ENCODE results near the gene IL18RAP.

The IL18RAP gene

DNA sequence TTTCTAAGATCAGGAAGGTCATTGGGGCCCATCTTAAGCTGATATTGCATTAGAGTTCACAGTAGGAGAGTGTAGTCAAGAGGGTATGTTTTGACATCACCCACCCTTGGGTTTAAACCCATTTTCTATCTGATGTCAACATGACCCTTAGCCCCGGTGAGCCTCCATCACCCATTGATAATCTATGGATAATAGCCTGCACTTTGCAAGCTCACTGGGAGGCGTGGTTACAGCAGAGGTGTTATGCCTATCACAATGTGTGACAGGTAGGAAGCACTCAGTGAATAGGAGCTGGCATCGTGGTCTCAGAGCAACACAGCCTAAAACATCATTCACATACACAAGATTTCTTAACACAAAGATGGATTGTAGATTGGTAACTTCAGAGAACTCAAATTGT is 21.3 kb downstream of the IL18RAP start:
- DNase-seq (ENCODE audit: low read depth in 1 of 2, low spot score in 1 of 2): no peak
- in situ Hi-C loops (cut with HindIII; ENCODE audit: low pct_unique_long_range_greater_than_20kb, low sequenced_read_pairs): no loop called here
- no peak for TF ChIP-seq JUND (IDR thresholded peaks at IDR 0.05; ENCODE audit: low read depth)

GRCh38 chr2:102446936-102447335 is 24.0 kb downstream of the IL18RAP start:
- no peak for DNase-seq (ENCODE audit: low read depth in 1 of 2, low spot score in 1 of 2)
- no peak for TF ChIP-seq JUND (IDR thresholded peaks at IDR 0.05; ENCODE audit: low read depth)
- in situ Hi-C loops (cut with HindIII; ENCODE audit: low pct_unique_long_range_greater_than_20kb, low sequenced_read_pairs): no loop called here

DNA sequence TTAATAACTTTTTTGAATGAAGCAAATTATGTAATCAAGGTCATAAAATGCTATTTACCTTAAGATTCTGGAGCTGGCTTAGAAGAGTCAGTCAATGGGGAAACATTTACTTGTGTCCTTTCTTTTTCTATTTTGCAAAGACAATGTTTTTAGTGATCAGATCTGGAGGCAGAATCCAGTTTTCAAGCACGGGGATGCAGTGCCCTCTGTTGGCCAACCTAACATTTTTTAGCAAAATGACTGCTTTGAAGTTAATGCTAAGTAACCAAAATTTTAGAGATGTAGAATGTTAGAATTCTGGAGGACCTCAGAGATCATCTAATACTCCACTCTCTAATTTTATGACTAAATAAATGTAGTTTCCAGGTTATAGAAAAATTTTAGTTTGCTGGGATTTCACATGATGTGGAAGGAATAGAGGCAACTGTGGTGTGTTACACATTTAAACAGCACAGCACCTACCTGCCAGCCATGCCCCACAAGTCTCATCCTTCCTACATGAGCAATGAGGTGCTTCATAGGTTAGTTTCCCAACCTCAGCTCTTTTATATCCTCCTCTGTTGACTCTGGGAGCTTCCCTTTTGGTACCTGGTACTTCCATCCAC is 26.5 kb downstream of the IL18RAP start:
- TF ChIP-seq JUND (IDR thresholded peaks at IDR 0.05; ENCODE audit: low read depth): no peak
- DNase-seq (ENCODE audit: low read depth in 1 of 2, low spot score in 1 of 2): peak in 1 of 2 experiments; percentile 40
- in situ Hi-C loops (cut with HindIII; ENCODE audit: low pct_unique_long_range_greater_than_20kb, low sequenced_read_pairs): no loop called here

DNA sequence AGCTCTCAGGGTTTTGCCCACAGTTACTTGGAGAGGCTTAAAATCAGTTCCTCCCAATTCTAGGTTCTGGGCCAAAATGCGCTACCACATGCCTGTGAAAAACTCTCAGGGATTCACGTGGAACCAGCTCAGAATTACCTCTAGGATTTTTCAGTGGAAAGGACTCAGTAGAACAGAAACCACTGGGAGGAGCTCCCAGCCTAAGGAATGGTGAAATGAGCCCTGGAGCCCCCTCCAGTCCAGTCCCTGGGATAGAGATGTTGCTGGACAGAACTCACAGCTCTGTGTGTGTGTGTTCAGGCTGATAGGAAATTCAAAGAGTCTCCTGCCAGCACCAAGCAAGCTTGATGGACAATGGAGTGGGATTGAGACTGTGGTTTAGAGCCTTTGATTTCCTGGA is 29.0 kb downstream of the IL18RAP start:
- DNase-seq (ENCODE audit: low read depth in 1 of 2, low spot score in 1 of 2): peak in 1 of 2 experiments; percentile 10
- in situ Hi-C loops (cut with HindIII; ENCODE audit: low pct_unique_long_range_greater_than_20kb, low sequenced_read_pairs): no loop called here
- no peak for TF ChIP-seq JUND (IDR thresholded peaks at IDR 0.05; ENCODE audit: low read depth)

- TF ChIP-seq JUND (IDR thresholded peaks at IDR 0.05; ENCODE audit: low read depth): no peak
- DNase-seq (ENCODE audit: low read depth in 1 of 2, low spot score in 1 of 2): no peak
- in situ Hi-C loops (cut with HindIII; ENCODE audit: low pct_unique_long_range_greater_than_20kb, low sequenced_read_pairs): no loop called here
Measured at GRCh38 chr2:102453501-102453900, 30.5 kb downstream of the IL18RAP start.

- no peak for DNase-seq (ENCODE audit: low read depth in 1 of 2, low spot score in 1 of 2)
- no peak for TF ChIP-seq JUND (IDR thresholded peaks at IDR 0.05; ENCODE audit: low read depth)
- in situ Hi-C loops (cut with HindIII; ENCODE audit: low pct_unique_long_range_greater_than_20kb, low sequenced_read_pairs): no loop called here
Measured at GRCh38 chr2:102455061-102455670, 32.2 kb downstream of the IL18RAP start.

DNA sequence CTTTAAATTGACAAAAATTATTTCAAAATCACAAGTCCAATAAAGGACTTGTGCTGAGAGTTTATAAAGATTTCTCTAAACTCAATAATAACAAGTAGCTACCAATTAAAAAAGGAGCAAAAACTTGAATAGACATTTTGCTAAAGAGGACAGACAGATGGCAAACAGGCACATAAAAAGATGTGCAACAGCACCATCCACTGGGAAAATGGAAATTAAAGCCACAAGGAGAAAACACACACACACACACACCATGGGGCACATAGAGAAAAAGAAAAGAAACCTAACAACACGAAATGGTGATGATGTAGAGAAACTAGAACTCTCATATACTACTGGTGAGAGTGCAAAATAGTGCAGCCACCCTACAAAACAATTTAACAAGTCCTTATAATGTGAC is 37.5 kb downstream of the IL18RAP start:
- no peak for DNase-seq (ENCODE audit: low read depth in 1 of 2, low spot score in 1 of 2)
- in situ Hi-C loops (cut with HindIII; ENCODE audit: low pct_unique_long_range_greater_than_20kb, low sequenced_read_pairs): no loop called here
- no peak for TF ChIP-seq JUND (IDR thresholded peaks at IDR 0.05; ENCODE audit: low read depth)

- no peak for TF ChIP-seq JUND (IDR thresholded peaks at IDR 0.05; ENCODE audit: low read depth)
- in situ Hi-C loops (cut with HindIII; ENCODE audit: low pct_unique_long_range_greater_than_20kb, low sequenced_read_pairs): no loop called here
- no peak for DNase-seq (ENCODE audit: low read depth in 1 of 2, low spot score in 1 of 2)
Measured at GRCh38 chr2:102461188-102461587, 38.2 kb downstream of the IL18RAP start.

GRCh38 chr2:102463160-102463559 is 40.2 kb downstream of the IL18RAP start:
- in situ Hi-C loops (cut with HindIII; ENCODE audit: low pct_unique_long_range_greater_than_20kb, low sequenced_read_pairs): no loop called here
- no peak for DNase-seq (ENCODE audit: low read depth in 1 of 2, low spot score in 1 of 2)

GRCh38 chr2:102470168-102470567 is 47.2 kb downstream of the IL18RAP start:
- TF ChIP-seq JUND (IDR thresholded peaks at IDR 0.05; ENCODE audit: low read depth): no peak
- DNase-seq (ENCODE audit: low read depth in 1 of 2, low spot score in 1 of 2): no peak
- in situ Hi-C loops (cut with HindIII; ENCODE audit: low pct_unique_long_range_greater_than_20kb, low sequenced_read_pairs): no loop called here

More at GRCh38 chr2:102463160-102463559, 40.2 kb downstream of the IL18RAP start:
- no peak for TF ChIP-seq JUND (IDR thresholded peaks at IDR 0.05; ENCODE audit: low read depth)

DNA sequence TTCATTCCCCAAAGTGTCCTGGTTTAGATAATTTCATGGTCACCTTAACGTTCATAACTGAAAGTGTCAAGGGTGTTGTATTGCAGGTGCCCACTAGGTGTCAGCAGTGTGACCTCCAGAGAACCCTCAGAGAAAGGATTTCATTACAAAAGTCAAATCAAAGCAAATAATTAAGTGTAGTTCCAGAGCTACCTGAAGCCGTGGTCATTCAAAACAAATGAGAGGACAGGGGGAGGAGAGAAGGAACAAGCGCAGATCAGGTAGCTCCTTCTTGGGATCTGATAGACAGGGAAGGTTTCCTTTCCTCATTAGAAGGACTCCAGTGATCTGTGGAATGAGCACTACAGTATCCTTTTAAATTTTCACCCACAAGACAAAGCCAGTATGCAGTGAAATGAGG is 50.1 kb downstream of the IL18RAP start, which contains the start of gene SLC9A4:
Gene SLC9A4, plus strand, starts transcription at position 207 of the 400 bp plus-strand sequence. CDS start 534 bp downstream, outside the sequence.
- DNase-seq (ENCODE audit: low read depth in 1 of 2, low spot score in 1 of 2): peak in 1 of 2 experiments; percentile 55
- TF ChIP-seq JUND (IDR thresholded peaks at IDR 0.05; ENCODE audit: low read depth): no peak
- in situ Hi-C loops (cut with HindIII; ENCODE audit: low pct_unique_long_range_greater_than_20kb, low sequenced_read_pairs): no loop called here

DNA sequence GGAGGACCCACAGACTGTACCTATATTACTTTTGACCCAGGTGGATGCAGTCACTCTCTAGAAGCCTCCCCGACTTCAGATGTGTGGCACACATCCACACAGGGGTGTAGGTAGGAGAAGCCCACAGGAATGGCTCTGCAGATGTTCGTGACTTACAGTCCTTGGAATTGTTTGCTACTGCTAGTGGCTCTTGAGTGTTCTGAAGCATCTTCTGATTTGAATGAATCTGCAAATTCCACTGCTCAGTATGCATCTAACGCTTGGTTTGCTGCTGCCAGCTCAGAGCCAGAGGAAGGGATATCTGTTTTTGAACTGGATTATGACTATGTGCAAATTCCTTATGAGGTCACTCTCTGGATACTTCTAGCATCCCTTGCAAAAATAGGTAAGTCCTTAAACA is 50.7 kb downstream of the IL18RAP start:
- DNase-seq (ENCODE audit: low read depth in 1 of 2, low spot score in 1 of 2): no peak
- in situ Hi-C loops (cut with HindIII; ENCODE audit: low pct_unique_long_range_greater_than_20kb, low sequenced_read_pairs): no loop called here
- TF ChIP-seq JUND (IDR thresholded peaks at IDR 0.05; ENCODE audit: low read depth): no peak

DNA sequence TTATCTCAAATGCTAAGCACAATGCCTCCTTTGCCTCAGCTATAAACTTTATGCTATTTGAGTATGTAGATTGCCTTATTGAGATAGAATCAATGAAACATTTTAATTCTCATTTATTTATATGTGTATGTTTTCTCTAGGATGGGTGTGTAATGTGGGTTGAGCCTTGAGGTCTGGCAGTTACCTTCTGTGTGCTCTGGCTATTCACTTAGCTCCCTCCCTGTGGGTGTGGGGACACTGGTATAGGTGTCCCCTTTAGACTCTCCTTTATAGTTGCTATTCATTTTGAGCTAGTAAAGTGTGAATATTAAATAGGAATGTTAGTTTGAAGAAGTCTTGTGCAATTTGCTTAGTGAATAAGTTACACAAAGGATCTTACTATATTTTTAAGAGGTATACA is 51.8 kb downstream of the IL18RAP start:
- TF ChIP-seq JUND (IDR thresholded peaks at IDR 0.05; ENCODE audit: low read depth): no peak
- DNase-seq (ENCODE audit: low read depth in 1 of 2, low spot score in 1 of 2): no peak
- in situ Hi-C loops (cut with HindIII; ENCODE audit: low pct_unique_long_range_greater_than_20kb, low sequenced_read_pairs): no loop called here
